Measurements from ENCODE around the gene GFY. TPM values are rescaled to one million over a fixed set of nuclear protein-coding genes. Genes with fewer than 3 reads are reported as not detected.

GFY gene, protein sequence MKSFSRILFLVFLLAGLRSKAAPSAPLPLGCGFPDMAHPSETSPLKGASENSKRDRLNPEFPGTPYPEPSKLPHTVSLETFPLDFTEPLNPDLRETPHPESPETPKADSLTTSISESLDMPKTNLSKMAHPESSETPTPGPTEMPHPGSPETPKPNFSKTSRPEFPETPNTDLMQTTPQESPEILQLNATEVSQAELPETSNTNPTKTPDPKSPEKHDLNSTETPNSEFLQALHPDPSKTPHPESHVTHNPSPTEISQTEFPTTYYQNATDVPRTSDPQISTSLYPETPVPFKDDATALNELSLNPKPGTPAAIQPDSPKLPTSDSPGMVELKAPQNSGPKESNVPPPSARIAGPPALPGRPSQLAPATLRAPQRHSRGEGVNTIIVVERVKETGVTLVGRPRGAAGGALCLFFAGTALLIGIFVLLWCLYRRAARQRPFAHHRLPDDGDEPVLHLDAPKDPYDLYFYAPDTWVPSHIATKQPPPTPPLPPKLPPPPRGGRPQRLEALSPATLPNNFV
- total RNA-seq (2014; rRNA removed) = not detected in 2 replicates
- polyA plus RNA-seq (2012) = not detected

DNA sequence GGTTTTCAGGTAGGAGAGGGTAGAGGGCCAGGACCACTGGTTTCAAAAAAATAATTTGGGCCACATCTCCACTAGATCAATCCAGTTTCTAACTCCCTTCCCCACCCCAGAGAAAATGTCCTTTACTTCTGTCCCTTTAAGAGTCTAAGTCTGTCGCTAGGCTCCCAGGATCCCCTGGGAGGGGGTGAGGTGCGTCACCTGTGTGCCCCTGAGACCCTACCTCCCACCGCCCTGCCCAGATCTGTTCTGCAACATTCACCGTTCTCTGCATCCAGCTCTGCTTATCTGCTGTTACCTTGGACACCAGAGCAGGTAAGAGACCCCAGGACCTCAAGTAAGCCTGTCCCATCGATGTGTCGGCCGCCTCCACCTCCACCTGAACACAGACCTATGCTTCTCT lies at the start of gene GFY:
TSS of gene GFY (plus strand) at position 211 of the 400 bp plus-strand sequence. CDS start 1,043 bp downstream, outside the sequence.
- DNase-seq (ENCODE audit: low read depth) = no peak

DNA sequence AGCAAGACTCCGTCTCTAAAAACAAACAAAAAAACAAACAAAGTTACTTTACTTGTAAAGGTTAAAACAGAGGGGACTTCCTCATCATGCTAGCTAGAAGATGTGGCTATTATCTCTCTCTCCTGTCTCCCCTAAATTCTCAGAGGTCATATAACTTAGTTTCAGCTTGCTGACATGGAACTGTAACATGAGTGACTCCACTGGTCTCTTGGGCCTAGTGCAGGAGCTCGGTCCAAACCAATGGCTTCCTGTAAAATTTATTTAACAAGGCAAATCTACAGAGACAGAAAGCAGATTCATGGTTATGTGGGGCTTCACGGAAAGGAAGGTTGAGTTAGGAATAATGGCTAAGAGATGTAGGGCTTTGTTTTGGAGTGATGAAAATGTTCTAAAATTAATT lies 46.7 kb upstream of the GFY start:
- DNase-seq (ENCODE audit: low read depth) = no peak

DNA sequence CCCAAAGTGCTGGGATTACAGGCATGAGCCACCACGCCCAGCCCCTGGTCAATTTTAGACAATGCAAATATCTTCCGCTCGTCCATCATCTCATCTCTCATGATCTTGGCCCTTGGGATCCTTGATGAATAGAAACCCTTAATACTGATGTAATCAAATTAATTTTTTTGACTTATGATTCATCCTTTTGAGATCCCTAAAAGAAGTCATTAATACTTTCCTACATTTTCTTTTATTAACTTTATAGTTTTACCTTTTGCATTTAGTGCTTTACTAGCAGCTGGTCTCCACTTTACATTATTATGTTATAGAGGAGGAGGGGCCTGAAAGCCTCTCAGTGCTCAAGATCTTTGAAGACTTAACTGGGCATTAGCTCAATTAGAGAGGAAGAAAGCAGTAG lies 44.8 kb upstream of the GFY start:
- DNase-seq (ENCODE audit: low read depth) = no peak

DNA sequence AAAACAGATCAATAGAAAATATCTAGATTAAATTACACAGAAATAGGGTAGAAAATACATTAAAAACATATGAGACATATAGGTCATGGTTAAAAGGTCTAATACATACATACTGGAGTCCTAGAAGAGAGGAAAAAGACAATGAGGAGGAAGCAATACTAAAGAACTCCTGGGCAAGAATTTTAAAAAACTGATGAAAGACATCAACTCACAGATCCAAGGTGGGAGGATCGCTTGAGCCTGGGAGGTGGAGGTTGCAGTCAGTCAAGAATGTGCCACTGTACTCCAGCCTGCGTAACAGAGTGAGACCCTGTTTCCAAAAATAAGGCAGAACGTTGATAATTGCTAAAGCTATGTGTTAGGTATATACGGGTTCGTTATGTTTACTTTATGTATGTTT lies 42.5 kb upstream of the GFY start:
- DNase-seq (ENCODE audit: low read depth) = no peak

DNA sequence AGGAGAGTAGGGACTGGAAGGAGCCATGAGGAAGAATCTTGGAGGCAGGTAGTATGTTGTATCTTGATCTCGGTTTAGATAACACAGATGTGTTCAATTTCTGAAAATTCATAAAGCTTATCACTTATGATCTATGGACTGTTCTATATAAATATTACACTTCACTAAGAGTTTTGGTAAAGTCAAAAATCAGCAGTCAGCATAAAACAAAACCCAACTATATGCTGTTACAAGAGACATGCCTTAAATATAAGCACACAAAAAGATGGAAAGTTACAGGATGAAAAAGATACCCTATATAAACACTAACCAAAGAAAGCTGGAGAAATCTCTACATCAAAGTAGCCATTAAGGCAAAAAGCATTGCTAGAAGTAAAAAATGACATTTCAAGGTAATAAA lies 41.6 kb upstream of the GFY start:
- no peak for DNase-seq (ENCODE audit: low read depth)

DNA sequence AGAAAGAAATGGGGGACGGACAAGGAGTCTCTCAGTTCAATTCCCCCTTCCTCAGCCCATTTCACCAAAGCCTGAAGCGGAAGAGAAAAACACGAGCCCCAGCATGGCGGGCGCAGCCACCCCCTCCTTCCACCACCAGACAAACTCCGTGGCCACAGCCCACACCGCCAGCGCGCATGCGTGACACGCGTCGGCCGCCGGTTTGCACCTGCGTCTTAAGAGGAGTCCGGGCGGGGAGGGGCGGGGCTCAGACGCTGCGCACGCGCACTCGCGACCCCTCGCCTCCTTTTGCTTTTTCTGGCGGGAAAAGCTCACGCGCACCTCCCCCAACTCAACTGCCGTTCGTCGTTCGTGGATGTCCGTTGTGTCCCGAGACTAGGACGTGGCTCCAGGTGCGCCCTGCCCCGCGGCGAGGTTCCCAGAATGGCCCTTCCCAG lies 37.2 kb upstream of the GFY start, which contains the start of gene KASH5:
TSS of gene KASH5 (plus strand) at position 314 of the 437 bp plus-strand sequence. CDS start 2,635 bp downstream, outside the sequence.
- no peak for DNase-seq (ENCODE audit: low read depth)

DNA sequence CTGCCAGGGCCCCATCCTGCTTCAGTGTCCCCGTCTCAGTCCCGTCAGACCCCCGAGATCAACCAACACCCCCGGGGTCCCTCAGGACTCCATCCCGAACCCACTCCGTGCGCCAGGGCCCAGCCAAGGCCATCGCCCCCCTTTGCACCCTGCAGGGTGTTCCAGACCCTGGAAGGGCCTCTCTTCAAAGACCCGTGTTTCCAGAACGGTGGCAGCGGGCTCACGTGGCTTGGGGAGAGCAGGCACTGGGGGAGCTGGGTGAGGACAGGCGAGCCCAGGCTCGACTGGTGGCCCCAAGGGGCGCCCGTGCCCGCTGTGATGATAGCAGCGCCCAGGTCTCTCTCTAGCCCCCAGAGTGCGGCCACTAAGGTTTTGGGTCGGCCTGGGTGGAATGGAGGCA lies 35.8 kb upstream of the GFY start:
- no peak for DNase-seq (ENCODE audit: low read depth)

DNA sequence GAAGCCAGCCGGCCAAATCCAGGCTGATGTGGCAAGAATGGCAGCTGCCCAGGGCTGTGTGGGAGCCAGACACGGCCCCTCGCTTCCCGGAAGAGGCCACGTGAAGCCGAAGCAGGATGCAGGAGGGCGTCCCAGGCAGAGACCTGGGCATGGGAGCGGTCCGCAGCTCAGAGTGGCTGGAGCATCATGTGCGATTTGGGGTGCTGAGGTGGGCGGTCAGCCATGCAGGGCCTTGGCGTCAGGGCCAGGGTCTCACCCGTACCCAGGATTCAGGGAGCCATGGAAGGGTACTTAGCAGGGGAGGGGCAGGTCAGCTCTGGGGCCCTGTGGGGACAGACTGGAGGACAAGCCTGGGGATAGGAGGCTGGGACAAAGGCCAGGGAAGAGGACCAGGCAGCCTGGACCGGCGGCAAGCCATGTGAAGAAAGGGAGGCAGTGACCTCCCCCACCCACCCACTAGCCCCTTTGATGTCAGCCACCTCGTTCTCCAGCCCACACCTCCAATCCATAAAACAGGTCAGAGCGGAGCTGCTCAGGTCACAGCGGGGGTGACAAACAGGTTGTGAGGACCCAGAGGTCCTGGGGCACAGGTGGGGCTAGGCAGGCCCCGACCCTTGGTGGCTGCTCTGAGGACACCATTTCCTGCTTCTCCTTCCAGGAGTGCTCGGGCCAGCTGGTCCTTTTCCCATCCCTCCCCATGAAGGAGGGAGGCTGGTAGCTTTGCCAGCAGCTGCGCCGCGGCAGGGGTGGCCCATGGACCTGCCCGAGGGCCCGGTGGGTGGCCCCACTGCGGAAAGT lies 34.9 kb upstream of the GFY start:
- DNase-seq (ENCODE audit: low read depth) = no peak

DNA sequence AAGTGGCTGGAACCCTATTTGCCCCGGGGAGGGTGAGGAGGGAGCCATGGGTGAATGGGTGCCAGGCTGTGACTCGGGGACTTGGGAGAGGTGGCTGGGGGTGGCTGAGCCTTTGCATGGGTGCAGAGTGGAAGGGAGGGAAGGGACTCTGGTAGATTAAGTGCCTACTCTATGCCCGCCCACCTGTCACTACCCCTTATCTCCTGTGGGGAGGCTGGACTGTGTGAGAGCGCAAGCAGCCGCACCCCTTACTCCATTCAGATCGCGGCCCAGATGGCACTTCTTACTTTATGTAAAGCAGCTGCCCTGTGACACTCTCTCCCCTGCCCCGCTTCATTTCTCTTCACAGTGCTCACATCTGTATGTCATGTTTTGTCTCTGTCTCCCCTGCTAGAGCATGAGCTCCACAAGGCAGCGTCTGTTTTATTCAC lies 34.2 kb upstream of the GFY start:
- no peak for DNase-seq (ENCODE audit: low read depth)

DNA sequence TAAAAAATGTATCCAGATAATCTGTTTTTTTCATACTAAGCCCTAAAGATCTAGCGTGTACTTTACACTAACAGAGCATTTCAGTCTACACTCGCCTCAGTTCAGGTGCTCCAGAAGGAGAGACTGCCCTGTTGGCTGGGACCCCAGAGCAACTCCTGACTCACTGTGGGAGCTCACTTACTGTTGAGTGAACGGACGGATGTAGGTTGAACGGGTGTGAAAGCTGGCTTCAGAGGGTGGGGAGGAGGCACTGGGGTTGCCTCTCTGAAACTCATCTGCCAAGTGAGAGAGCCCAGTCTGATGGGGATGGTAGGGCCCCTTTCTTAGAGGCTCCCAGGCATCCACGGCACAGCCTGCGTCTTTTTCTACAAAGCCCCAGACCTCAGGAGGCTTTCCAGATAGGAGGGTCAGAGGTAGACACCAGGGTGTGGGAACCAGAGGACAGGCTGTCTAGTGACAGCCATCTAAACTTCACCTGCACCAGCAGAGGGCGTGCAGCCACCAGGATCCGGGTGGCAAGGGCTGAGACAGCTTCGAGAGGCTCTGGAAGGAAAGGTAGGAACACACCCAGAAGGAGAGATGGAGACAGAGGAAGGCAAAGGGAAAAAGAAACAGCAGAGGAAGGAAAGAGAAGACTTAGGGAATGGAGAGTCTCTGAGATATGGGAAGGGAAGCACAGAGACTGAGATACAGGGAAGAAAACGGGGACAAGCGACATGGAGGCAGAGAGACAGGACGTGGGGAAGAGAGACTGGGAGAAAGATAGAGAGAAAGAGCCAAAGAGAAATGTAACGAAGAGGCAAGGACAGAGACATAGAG lies 33.4 kb upstream of the GFY start:
- DNase-seq (ENCODE audit: low read depth) = peak; percentile 55

DNA sequence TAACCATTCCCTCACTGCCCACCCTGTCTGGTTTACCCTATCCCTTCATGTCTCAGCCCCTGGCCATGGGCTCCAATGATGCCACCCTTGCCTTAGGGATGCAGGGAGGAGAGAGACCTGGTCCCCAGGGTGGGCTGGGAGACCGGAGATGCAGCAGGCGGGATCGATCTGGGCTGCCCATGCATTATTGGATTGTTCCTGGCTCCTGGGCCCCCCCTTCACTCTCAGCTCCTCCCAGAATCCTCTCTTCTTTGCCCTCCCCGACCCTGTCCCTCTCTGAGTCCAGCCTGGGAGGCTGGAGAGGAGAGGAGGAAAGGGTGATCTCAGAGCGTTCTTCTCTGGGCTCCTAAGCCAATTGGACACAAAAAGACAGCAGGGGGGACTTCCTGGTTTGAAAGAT lies 31.3 kb upstream of the GFY start:
- DNase-seq (ENCODE audit: low read depth) = no peak

DNA sequence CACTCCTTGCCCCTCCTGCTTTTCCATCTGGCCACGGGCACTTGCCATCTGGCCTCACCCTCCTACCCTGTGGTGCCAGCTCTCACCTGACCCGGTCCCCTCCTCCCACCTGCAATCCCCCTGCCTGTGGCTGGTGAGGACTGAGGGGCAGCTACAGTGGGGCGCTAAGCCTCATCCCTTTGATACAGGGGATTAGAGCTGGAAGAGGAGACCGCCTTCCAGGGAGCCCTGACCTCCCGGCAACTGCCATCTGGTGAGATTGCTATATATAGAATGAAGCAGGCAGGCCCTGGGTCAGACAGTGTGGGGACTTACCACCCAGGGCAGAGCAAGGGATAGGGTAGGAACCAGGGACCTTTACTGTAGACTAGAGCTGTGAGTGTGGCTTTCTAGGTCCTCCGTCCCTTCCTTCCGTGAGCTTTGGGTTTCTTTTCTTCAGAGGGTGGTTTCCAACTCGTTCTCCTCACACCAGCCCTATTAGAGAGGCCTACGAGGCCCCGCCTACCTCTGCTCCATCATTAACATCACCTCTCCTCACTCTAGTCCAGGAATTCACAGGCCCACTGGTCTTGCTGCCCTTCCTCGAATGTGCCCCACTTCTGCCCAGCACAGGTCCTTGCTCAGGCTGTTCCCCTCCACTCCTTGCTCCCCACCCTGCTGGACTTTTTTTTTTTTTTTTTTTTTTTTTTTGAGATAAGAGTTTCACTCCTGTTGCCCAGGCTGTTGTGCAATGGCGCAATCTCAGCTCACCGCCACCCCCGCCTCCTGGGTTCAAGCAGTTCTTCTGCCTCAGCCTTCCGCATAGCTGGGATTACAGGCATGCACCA lies 29.4 kb upstream of the GFY start:
- DNase-seq (ENCODE audit: low read depth) = no peak

DNA sequence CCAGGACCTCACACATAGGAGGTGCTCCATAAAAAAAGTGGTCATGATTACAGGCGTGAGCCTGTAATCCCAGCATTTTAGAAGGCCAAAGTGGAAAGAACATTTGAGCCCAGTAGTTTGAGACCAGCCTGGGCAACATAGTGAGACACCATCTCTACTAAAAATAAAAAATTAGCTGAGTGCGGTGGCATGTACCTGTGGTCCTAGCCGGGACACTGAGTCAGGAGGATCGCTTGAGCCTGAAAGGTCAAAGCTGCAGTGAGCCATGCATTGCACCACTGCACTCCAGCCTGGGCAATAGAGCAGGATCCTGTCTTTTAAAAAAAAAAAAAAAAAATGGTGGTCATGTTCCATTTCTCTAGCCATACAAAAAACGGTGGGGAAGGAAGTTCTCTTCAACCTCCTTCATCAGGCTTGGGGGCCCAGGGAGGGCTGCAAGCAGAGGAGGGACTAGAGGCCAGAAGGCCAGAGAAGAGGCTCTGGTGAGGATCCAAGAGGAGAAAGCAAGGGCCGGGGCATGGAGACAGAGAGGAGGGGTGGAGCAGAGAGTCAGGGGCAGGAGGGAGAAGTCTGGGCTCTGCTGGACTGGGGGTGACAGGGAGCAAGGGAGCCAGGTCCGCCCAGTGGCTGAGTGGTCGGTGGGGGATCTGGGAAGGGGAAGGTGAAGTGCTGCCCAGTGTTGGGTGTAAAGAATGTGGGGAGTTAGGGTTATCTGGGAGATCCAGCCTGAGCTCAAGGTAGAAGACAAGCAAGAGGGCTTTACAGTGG lies 28.3 kb upstream of the GFY start:
- DNase-seq (ENCODE audit: low read depth) = no peak

DNA sequence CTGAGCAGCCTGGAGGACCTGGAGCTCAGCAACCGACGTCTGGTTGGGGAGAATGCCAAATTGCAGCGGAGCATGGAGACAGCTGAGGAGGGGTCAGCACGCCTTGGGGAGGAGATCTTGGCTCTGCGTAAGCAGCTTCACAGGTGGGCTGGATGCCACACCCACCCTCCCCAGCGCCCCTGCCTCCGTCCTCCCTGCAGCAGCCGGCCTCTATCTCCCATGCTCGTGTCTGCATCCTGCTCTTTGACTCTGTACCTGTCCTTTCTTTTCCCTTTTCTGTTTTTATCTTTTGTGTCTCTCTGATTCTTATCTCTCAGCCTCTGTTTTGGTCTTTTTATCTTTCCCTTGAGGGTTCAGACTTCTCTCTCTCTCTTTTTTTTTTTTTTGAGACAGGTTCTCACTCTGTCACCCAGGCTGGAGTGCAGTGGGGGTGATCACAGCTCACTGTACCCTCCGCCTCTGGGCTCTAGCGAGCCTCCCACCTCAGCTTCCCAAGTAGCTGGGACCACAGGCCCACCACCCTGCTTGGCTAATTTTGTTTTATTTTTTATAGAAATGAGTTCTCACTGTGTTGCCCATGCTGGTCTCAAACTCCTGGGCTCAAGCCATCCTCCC lies 27.1 kb upstream of the GFY start:
- DNase-seq (ENCODE audit: low read depth) = no peak

DNA sequence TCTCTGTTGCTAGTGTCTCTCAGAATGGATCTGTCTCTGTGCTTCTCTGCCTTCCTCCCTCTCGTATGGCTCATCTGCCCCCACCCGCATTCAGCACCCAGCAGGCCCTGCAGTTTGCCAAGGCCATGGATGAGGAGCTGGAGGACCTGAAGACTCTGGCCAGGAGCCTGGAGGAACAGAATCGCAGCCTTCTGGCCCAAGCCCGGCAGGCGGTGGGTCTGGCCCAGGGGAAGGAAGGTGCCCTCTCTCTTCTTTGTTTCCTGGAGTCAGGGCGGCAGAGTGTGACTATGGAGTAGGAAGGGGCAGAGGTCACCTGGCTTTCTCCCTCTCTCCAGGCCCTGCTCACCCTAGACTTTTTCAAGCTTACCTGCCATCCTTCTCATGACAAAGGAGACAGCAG lies 26.3 kb upstream of the GFY start:
- DNase-seq (ENCODE audit: low read depth) = no peak

DNA sequence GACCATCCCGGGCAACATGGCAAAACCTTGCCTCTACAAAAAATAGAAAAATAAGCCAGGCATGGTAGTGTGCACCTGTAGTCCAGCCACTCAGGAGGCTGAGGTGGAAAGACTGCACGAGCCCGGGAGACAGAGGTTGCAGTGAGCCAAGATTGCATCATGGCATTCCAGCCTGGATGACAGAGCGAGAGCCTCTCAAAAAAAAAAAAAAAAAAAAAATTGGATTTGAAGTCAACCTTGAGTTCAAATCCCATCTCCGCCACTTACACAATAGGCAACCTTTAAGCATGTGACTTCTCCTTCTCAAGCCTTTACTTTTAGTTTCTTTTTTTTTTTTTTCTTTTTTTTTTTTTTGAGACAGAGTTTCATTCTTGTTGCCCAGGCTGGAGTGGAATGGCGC lies 25.2 kb upstream of the GFY start:
- no peak for DNase-seq (ENCODE audit: low read depth)

DNA sequence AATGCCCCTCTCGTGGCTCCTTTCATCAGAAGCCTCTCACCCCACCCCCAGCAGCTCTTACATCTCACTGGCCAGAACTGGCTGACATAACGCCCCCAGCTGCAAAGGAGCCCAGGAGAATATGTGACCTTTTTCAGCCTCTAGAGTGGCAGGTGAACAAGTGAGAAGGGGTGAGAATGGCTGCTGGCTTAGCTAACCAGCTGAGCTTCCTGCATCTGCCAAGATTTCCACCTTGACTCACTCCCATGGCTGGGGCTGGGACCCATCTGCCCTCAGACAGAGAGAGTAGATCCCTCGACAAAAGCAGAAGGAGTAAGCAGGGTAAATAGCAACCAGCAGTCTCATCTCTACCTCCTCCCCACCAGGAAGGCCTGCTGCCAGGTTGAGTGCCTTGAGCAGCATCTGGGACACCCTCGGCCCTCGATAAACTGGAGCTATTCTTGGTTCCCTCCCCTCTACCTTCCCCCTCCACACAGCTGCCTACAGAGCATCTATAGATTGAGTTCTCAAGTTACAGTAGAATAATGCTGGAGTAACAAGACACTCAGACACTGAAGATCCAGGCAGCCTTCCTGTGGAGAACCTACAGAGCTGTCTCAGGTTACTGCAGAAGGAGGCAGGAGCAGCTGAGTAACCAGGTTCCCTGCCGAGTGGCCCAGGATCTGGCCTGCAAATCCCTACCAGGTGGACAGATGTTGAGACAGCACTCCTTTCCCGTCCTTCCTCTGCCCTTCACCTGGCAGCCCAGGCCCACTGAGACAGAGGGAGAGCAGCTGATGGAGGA lies 21.6 kb upstream of the GFY start:
- no peak for DNase-seq (ENCODE audit: low read depth)

DNA sequence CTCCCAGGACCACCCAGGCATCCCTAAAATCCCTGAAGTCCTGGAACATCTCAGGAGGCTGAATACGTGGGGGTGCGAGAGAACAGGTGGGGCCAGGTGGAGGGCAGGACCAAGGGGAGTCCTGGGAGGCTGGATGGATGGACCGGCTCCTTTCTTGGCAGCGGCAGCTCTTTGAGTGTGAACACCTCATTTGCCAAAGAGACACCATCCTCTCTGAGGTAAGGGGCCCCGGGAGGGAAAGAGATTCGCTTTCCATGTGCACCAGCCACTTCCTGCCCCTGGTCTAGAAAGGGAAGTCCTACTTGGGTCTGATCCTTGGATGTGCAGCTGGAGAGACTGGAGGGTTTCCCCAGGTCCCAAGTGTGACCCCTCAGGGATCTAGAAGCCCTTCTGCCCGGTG lies 18.1 kb upstream of the GFY start:
- DNase-seq (ENCODE audit: low read depth) = no peak
